Measurements from ENCODE around the gene MYL3.

MYL3 gene

GRCh38 chr3:46833346-46834300, 29.6 kb downstream of the MYL3 start:
- H3K27ac ChIP-seq: no peak overlapping the region
- no peak for DNase-seq (ENCODE audit: low spot score)
- ChIA-PET POLR2A (ENCODE audit: low non-redundant PET) (no interaction called here), CTCF (no interaction called here)
- no peak for TF ChIP-seq CTCF (conservative IDR thresholded peaks at IDR 0.05; ENCODE audit: low read depth)

- DNase-seq (ENCODE audit: low spot score): no peak
- no peak for TF ChIP-seq CTCF (conservative IDR thresholded peaks at IDR 0.05; ENCODE audit: low read depth)
- POLR2A ChIA-PET (ENCODE audit: low non-redundant PET): no interaction called here
- CTCF ChIA-PET: no interaction called here
- no peak overlapping the region for H3K27ac ChIP-seq
Measured at GRCh38 chr3:46831841-46832240, 31.4 kb downstream of the MYL3 start.

GRCh38 chr3:46831316-46831715, 31.9 kb downstream of the MYL3 start:
- ChIA-PET POLR2A (ENCODE audit: low non-redundant PET) (no interaction called here), CTCF (no interaction called here)
- no peak for DNase-seq (ENCODE audit: low spot score)
- TF ChIP-seq CTCF (conservative IDR thresholded peaks at IDR 0.05; ENCODE audit: low read depth): no peak
- H3K27ac ChIP-seq: no peak overlapping the region

GRCh38 chr3:46830801-46831200, 32.4 kb downstream of the MYL3 start:
- no peak for TF ChIP-seq CTCF (conservative IDR thresholded peaks at IDR 0.05; ENCODE audit: low read depth)
- H3K27ac ChIP-seq: no peak overlapping the region
- CTCF ChIA-PET: no interaction called here
- DNase-seq (ENCODE audit: low spot score): no peak
- POLR2A ChIA-PET (ENCODE audit: low non-redundant PET): no interaction called here

GRCh38 chr3:46829699-46830208, 33.5 kb downstream of the MYL3 start:
- no peak for TF ChIP-seq CTCF (conservative IDR thresholded peaks at IDR 0.05; ENCODE audit: low read depth)
- POLR2A ChIA-PET (ENCODE audit: low non-redundant PET): no interaction called here
- no peak overlapping the region for H3K27ac ChIP-seq
- DNase-seq (ENCODE audit: low spot score): no peak
- CTCF ChIA-PET: no interaction called here

- no peak for DNase-seq (ENCODE audit: low spot score)
- TF ChIP-seq CTCF (conservative IDR thresholded peaks at IDR 0.05; ENCODE audit: low read depth): no peak
- POLR2A ChIA-PET (ENCODE audit: low non-redundant PET): no interaction called here
- no peak overlapping the region for H3K27ac ChIP-seq
- CTCF ChIA-PET: interaction anchor here (0.8 kb wide), 1 partner anchor 874 kb away, joined by 4 read pairs; no protein-coding TSS in a partner anchor
Measured at GRCh38 chr3:46825450-46825849, 37.8 kb downstream of the MYL3 start.

All from RWPE1 (cell line).